ENCODE data around the gene NAV2.

- TF ChIP-seq, protein P1, sequence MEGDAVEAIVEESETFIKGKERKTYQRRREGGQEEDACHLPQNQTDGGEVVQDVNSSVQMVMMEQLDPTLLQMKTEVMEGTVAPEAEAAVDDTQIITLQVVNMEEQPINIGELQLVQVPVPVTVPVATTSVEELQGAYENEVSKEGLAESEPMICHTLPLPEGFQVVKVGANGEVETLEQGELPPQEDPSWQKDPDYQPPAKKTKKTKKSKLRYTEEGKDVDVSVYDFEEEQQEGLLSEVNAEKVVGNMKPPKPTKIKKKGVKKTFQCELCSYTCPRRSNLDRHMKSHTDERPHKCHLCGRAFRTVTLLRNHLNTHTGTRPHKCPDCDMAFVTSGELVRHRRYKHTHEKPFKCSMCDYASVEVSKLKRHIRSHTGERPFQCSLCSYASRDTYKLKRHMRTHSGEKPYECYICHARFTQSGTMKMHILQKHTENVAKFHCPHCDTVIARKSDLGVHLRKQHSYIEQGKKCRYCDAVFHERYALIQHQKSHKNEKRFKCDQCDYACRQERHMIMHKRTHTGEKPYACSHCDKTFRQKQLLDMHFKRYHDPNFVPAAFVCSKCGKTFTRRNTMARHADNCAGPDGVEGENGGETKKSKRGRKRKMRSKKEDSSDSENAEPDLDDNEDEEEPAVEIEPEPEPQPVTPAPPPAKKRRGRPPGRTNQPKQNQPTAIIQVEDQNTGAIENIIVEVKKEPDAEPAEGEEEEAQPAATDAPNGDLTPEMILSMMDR (conservative IDR thresholded peaks at IDR 0.05) = no peak
- no peak for TF ChIP-seq EZH2 (IDR thresholded peaks at IDR 0.05; ENCODE audit: low read depth)
These were observed 443.7 kb downstream of the NAV2 start for GRCh38 chr11:20156280-20156875.

Measured in PC-9 (cell line).